Mammary epithelial cell (primary cell): Measurements from ENCODE around the gene MLH1.

Experiments
- EZH2 ChIP-seq: IDR thresholded peaks from 2 replicates; pipeline ENCODE4 v1.6.1; 2012; ENCODE audit warnings: low read length, inconsistent platforms, borderline replicate concordance
- TF ChIP-seq, protein P1 (sequence below), 2 donors: IDR thresholded peaks in 1 of 2; conservative IDR thresholded peaks in 1 of 2; 2 replicates each; pipeline ENCODE4 v1.5.1; 2011 to 2012; ENCODE audit warnings: inconsistent platforms in 2 of 2, low read length in 2 of 2, mild to moderate bottlenecking in 2 of 2, control low read depth in 1 of 2, low read depth in 1 of 2; ENCODE audit not compliant: insufficient read depth in 1 of 2; ENCODE audit errors: extremely low read depth in 1 of 2

DNA sequence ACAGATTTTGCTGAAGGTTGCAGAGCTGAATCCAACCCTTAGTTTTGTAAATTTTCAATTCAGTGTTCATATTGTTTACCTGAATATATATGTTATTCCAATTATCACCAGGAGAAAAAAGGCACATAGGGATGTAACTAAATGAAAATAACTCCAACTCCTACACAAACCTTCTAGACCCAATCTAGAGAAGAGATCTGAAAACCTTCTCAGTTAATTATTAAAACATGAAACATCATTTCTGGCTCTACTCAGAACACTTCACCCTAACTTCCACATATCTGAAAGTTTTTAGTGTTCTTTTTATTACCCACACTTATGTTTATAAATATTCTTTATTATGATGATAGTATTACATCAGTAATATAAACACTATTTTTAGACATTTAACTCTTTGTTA is 104.5 kb downstream of the MLH1 start:
- TF ChIP-seq, protein P1, sequence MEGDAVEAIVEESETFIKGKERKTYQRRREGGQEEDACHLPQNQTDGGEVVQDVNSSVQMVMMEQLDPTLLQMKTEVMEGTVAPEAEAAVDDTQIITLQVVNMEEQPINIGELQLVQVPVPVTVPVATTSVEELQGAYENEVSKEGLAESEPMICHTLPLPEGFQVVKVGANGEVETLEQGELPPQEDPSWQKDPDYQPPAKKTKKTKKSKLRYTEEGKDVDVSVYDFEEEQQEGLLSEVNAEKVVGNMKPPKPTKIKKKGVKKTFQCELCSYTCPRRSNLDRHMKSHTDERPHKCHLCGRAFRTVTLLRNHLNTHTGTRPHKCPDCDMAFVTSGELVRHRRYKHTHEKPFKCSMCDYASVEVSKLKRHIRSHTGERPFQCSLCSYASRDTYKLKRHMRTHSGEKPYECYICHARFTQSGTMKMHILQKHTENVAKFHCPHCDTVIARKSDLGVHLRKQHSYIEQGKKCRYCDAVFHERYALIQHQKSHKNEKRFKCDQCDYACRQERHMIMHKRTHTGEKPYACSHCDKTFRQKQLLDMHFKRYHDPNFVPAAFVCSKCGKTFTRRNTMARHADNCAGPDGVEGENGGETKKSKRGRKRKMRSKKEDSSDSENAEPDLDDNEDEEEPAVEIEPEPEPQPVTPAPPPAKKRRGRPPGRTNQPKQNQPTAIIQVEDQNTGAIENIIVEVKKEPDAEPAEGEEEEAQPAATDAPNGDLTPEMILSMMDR (conservative IDR thresholded peaks at IDR 0.05 in 1 of 2, IDR thresholded peaks at IDR 0.05 in 1 of 2; ENCODE audit: extremely low read depth in 1 of 2, insufficient read depth in 1 of 2, low read depth in 1 of 2, low read length in 2 of 2), result no peak
- TF ChIP-seq EZH2, result no peak
